SK-N-SH treated with all-trans-retinoic acid at 6 μM for 48 hours (cell line): ENCODE data around the gene TAGLN2.

ENCODE experiments used
- ARNTL ChIP-seq: fragments of 450-650 bp; formaldehyde crosslinking; IDR thresholded peaks from 2 replicates; pipeline ENCODE4 v1.5.0; 2020; ENCODE audit warnings: low read depth, mild to moderate bottlenecking, moderate library complexity, borderline replicate concordance
- ESRRG ChIP-seq: fragments of 250-450 bp; sonication (Bioruptor Pico); IDR thresholded peaks from 2 replicates; pipeline ENCODE4 v1.6.1; 2021; ENCODE audit warnings: mild to moderate bottlenecking
- PATZ1 ChIP-seq: fragments of 250-450 bp; sonication (Bioruptor Pico); IDR thresholded peaks from 2 replicates; pipeline ENCODE4 v1.8.0; 2020; ENCODE audit warnings: mild to moderate bottlenecking, moderate library complexity, borderline replicate concordance
- ZFP30 ChIP-seq: fragments of 450-650 bp; formaldehyde crosslinking; IDR thresholded peaks from 2 replicates; pipeline ENCODE4 v1.5.0; 2022; ENCODE audit warnings: mild to moderate bottlenecking, moderate library complexity

DNA sequence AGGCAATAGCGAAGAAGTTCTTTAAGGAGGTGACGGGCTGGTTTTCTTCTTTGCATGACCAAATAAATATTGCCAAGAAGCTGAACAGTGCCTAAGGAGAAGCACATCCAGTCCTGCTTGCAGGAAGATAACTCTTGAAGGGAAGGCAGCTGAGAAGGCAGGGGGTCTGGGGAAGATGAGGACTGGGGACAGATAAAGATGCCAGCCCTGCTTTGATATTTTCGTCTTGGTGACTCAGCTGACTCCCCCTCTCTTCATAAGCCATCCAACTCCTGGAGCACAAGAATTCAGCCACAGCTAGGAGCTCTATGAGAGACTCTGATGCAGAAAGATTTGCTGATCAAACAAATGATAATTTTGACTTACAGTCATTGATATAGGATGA lies 28.8 kb downstream of the TAGLN2 start:
- TF ChIP-seq ZFP30 (CRISPR knock-in tag) (no peak), PATZ1 (CRISPR knock-in tag) (no peak), ESRRG (no peak), ARNTL (CRISPR knock-in tag) (no peak)
